ENCODE data around the gene HEMGN. TPM values are rescaled to one million over a fixed set of nuclear protein-coding genes. Genes with fewer than 3 reads are reported as not detected.

The HEMGN gene, protein sequence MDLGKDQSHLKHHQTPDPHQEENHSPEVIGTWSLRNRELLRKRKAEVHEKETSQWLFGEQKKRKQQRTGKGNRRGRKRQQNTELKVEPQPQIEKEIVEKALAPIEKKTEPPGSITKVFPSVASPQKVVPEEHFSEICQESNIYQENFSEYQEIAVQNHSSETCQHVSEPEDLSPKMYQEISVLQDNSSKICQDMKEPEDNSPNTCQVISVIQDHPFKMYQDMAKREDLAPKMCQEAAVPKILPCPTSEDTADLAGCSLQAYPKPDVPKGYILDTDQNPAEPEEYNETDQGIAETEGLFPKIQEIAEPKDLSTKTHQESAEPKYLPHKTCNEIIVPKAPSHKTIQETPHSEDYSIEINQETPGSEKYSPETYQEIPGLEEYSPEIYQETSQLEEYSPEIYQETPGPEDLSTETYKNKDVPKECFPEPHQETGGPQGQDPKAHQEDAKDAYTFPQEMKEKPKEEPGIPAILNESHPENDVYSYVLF
- total RNA-seq = not detected in 2 replicates

DNA sequence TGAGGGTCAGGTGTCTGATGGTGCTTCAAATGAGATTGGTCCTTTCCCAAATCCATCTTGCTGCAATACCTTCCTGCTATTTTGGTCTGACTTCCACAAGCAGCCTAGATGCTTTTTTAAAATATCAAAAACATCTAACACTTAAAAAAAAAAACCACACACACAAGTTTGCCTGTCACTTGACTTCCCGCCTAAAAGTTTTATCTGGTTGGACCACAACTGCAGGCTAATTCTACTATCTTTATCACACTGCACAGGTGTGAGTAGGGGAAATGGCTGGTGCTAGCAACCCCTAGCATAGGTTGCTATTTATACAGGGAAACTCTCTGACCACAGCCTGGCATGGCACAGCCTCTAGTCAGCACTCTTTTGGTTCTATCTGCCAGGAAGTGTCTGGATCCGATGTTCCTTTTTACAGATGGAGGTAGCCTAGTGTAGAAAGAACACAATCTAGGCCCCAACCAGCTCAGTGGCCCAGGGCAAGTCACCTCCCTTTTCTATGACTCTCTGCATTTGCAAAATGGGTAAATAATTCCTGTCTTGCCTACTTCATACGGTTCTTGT lies at the start of gene HEMGN:
Gene HEMGN (minus strand): TSS at position 92 of the 564 bp plus-strand sequence. CDS start 36 bp downstream, at position 56.

GRCh38 chr9:97982683-97983588 lies 45.0 kb upstream of the HEMGN start, which contains the start of gene ANP32B:
Gene ANP32B (plus strand): TSS chr9:97983341. CDS start chr9:97983556, 215 bp downstream.

GRCh38 chr9:97921959-97922724 lies 15.8 kb downstream of the HEMGN start, which contains the start of gene TRMO:
Gene TRMO (minus strand): TSS chr9:97922500. CDS start chr9:97922493, 7 bp downstream.

Other genes with a start within 250 kb of the HEMGN start
- 5.6 and 8.5 TPM in 2 replicates for gene XPA, start 240.8 kb downstream of the HEMGN start, total RNA-seq
- gene FOXE1, start 84.9 kb downstream of the HEMGN start, total RNA-seq = 1.1 and 3.2 TPM in 2 replicates
- gene TRMO, start 15.7 kb downstream of the HEMGN start, total RNA-seq = 7.3 and 12.8 TPM in 2 replicates
- 39.6 and 41.9 TPM in 2 replicates for gene ANP32B, start 45.2 kb upstream of the HEMGN start, total RNA-seq
- gene NANS, start 118.6 kb upstream of the HEMGN start, total RNA-seq = 74.6 and 91.6 TPM in 2 replicates
- gene TRIM14, start 181.1 kb upstream of the HEMGN start, total RNA-seq = 9.9 and 19.6 TPM in 2 replicates

All from airway epithelial cell (primary cell).